ENCODE results near the gene FDXR.
"Not testable (repeated sequence)": the region's sequence is repeated elsewhere in the genome, so short reads cannot be mapped to it uniquely, and the experiment has no call there.

The FDXR gene, protein sequence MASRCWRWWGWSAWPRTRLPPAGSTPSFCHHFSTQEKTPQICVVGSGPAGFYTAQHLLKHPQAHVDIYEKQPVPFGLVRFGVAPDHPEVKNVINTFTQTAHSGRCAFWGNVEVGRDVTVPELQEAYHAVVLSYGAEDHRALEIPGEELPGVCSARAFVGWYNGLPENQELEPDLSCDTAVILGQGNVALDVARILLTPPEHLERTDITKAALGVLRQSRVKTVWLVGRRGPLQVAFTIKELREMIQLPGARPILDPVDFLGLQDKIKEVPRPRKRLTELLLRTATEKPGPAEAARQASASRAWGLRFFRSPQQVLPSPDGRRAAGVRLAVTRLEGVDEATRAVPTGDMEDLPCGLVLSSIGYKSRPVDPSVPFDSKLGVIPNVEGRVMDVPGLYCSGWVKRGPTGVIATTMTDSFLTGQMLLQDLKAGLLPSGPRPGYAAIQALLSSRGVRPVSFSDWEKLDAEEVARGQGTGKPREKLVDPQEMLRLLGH

DNA sequence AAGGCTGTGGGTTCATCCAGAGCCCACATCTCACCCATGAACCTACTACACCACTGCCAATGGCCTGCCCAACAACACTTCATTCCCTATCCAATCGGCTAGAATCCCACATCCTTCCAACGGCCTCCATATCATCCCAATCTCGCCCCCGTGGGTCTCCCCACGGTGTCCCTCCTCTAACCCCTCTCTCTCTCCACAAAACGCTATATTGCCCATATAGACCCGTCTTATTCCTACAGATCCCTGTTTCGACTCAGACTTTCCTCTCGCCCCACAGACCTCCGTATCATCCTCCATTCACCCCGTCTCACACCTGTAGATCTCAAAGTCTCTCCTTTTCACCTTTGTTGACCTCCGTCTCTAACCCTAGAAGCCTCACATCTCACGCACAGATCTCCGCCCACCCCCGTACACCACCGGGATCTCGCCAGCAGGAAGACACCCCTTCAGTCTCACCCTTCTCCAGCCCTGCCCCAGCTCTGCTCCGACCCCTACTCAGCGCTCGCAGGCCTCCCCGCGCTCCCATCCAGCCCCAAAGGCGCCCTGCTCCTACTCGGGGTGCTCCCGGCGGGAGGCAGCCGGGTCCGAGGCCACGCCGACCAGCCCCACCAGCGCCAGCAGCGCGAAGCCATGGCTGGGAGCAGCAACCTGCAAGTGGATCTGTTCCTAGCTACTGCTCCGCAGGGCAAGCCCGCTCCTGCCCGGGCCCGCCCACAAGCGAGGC lies at the start of gene FDXR:
FDXR (minus strand) TSS at position 682 of the 724 bp plus-strand sequence; CDS start at position 632, 50 bp downstream.
- peak; percentile 53 for DNase-seq

DNA sequence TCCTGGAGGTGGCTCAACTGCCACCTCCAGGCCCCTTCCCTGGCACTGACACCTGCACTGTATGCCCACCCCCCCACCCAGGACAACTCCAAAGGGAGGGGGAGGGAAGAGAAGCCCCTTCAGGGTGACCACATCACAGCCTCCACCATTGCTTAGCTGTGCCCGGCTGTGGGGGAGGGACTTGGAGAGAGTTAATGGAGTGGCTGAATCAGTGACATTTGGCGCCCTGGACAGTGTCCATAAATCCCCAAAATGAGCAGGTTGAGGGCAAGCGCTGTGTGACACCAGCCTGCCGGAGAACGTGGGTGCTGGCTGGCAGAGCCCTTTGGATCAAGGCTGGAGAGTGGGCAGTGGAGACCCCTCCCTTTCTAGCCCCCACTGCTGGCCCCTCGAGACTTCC lies 49.4 kb upstream of the FDXR start:
- DNase-seq: no peak

DNA sequence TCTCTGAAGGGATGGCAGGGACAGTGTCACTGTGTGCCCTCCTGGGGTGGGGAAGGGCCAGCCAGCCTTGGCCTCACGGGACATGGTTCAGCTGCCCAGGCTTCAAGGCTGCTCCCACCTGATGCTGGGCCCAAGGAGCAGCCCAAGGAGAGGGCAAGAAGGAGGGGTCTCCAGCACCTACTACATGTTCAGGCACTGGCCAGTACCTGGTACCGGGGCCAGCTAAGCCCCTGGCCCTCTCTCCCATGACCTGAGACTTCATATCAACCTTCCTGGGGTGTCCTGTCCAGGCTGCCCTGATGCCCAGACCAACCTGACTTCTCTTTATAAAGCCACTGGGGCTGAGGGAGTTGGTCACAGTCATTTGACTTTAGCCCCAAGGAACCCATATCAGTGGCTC lies 49.0 kb upstream of the FDXR start:
- DNase-seq: no peak

DNA sequence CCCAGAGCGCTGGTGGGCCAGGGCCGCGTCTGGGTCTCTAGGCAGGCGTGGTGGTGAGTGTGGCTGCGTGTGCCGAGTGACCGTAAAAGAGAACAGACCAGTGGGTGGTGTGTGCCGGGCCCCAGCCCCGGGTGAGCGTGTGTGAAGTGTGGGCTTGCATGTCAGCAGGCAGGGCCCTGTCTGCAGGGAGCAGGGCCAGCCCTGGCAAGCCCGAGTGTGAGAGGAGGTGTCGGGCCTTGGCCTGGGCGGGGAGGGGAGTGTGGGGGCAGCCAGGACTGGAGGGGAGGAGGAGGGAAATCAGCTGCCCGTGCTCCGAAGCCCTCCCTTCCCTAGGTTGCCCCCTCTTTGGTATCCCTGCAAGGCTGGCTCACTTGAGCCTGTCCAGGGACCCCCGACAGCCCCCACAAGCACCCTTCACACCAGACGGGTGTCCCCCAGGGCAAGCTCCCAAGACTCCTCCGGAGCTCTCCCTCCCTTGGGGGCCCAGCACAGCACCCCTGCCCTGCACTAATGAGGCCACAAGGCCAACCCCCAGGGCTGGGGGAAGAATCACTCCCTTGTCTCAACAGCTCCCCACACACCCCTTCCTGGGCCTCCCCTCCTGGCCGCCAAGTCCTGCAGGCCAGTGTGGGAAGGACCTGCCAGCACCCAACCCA lies 48.4 kb upstream of the FDXR start:
- no peak for DNase-seq

DNA sequence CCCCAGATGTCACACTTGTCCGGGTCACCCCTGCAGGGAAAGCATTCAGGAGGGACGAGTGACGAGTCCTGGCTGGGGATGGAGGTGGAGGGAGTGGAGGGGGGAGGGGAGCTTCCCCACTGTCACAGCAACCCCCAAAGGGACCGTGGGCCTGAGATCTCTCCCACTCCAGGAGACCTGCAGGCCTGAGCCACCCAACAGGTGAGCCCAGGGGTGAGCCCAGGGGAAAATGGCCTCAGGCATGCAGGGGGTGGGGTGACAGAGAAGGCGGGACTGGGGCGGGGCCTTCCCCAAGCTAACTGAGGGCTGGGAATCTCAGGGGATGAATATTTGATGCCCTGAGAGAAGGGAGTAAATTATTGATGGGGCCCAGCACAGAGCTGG lies 47.8 kb upstream of the FDXR start:
- no peak for DNase-seq

DNA sequence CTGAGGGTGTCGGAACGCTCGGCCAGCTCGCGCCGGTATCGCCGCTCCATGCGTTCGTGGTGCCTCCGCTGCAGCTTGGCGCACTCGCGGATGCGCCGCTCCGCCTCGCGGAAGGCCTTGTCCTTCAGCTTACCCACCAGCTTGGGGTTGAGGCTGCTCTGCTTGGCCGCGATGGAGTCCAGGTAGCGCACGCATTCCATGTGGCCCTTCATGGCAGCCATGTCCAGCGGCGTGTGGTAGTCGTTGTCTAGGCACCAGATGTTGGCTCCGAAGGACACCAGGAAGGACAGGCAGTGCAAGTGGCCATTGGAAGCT lies 47.5 kb upstream of the FDXR start:
- no peak for DNase-seq

DNA sequence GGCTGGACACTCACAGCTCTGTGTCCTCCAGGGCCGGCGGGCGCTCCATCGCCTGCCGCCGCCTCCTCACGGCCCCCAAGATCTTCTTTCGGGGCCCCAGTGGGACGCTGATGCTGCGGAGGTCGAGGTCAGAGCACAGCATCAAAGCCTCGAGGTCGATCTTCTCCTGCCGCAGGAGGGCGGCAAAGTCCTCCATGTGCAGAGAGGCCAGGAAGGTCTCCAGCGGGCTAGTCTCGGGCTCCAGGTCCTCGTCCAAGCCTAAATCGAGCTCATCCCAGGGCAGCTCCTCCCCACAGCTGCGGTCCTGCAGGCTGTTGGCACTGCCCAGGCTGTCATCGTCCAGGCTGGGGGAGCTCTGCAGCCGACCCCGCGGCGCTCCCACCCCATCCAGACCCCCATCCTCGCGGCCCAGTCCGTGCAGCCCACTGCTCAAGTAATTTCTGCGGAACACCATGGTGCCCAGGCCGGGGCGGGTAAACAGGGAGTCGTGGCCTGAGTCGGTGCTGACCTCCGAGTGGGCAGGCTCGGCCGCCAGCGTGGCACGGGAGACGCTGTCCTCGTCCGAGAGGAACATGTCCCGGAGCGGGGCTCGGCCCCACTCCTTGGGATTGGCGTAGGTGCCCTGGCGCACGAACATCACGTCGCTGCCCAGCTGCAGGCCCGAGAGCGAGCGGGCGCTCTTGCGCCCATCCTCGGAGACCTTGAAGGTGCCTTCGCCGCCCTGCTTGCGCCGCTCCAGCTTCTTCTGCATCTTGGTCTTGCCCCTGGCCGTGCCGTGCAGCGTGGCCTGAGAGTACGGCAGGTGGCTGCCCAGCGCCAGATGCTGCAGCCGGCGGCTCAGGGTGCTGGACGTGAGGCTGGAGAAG lies 46.9 kb upstream of the FDXR start:
- no peak for DNase-seq

DNA sequence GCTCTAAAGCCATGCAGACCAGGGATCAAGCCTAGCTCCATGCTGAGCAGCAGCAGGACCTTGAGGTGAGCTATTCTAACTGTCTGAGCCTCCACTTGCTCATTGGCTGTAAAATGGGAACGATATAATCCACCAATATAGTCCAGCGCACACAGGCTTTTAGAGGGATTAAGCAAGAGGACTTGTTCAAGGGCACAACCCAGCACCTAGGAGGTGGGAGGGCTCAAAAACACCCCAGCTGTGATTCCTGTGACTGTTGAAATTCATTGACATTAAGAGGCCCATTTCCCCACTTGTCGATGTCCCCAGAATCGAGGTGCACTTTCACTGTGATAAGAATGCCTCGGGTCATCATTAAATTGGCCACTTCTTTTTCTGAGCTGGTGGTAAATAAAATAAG lies 46.1 kb upstream of the FDXR start:
- no peak for DNase-seq

DNA sequence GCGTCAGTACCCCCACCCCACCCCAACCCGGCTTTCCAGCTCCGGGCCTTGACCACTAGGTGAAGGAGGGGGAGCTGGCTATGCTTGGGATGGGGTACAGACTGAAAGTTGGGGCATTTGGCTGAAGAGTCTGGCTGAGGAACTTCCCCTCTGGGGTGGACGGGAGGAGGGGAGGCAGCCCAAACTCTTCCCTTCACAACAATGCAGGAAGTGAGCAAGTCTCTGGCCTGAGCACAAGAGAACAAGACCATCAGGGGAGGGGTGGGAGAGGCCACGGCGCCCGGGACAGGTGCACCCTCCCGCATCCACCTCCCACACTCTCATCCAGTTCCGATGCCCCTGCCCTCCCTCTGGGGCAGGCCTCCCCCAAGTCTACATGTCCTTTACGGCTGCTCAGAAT lies 44.6 kb upstream of the FDXR start:
- no peak for DNase-seq

DNA sequence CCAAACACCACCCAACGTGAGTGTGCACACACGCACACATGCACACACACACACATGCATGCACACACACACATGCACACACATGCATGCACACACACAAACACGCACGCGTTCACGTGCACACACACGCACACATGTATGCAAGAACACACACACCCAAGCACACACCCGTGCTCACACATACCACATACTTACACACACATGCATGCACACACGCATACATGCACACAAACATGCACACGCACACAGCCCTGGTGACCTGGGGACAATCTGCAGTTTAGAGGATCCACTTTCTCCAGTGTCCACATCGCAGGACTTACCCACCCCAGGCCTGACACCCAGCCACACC lies 44.0 kb upstream of the FDXR start:
- DNase-seq: no peak

DNA sequence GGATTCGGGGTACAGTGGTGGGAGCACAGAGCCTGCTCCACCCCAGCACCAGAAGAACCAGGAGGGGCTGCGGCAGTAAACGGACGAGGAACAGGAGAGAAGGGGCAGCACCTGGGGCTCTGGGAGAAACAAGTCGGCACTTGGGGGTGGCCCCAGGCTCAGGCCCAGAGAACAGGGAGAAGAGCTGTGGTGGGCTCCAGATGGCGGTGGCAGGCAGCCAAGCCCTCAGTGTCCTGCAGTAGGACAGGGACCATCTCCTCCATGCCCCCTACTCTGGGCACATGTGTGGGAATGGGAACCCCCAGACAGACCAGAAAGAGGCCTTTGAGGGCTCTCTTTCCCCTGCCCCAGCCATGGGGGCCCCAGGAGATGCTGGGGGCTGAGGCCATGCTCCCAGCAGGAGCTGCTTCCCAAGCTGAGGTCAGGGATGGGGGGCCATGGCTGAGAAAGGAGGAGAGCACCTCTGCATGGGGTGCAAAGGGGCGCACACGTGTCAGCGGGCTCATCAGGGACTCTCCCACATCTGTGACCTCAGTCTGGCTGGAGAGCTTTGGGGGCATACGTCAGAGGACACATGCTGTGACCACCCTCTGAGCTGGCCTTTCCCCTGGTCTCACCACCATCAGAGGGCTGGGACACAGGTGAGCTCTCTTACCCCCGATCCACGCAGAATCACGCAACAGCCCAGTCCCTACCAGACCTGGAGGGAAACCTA lies 43.5 kb upstream of the FDXR start:
- no peak for DNase-seq

DNA sequence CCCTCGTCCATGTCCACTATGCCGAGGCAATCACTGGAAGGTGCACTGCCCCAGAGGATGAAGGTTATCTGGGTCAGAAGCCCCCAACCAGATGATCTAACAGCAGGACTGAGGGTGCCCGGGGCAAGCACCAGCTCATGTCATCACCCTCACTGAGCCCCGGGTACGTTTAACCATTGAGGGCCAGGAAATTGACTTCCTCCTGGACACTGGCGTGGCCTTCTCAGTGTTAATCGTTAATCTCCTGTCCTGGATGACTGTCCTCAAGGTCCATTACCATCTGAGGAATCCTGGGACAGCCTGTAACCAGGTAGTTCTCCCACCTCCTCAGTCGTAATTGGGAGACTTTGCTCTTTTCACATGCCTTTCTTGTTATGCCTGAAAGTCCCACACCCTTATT lies 38.6 kb upstream of the FDXR start:
- not testable (repeated sequence) for DNase-seq

DNA sequence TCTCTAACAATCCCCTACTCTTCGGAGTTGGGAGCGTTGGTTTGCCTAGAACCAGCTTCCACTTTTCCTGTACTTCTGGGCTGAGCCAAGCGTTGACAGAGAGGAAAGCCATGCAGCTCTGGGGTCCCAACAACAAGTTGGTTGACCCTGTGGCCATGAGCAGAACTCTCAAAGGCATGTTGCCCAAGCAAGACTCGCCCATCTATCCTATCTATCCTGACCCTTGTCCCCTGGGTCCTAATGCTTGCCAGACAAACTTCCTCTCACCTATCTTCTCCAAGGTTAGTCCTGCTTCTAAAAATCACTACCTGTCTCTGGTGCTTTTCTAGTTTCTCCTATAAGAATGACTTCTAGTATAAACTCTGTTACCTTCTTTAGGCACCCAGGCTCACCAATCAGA lies 36.3 kb upstream of the FDXR start:
- not testable (repeated sequence) for DNase-seq

DNA sequence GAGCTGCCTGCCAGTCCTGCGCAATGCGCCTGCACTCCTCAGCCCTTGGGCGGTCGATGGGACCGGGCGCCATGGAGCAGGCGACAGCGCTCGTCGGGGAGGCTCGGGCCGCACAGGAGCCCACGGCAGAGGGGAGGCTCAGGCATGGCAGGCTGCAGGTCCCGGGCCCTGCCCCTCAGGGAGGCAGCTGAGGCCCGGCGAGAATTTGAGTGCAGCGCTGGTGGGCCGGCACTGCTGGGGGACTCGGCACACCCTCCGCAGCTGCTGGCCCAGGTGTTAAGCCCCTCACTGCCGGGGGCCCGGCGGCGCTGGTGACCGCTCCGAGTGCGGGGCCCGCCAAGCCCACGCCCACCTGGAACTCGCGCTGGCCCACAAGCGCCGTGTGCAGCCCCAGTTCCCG lies 34.2 kb upstream of the FDXR start:
- DNase-seq: no peak

DNA sequence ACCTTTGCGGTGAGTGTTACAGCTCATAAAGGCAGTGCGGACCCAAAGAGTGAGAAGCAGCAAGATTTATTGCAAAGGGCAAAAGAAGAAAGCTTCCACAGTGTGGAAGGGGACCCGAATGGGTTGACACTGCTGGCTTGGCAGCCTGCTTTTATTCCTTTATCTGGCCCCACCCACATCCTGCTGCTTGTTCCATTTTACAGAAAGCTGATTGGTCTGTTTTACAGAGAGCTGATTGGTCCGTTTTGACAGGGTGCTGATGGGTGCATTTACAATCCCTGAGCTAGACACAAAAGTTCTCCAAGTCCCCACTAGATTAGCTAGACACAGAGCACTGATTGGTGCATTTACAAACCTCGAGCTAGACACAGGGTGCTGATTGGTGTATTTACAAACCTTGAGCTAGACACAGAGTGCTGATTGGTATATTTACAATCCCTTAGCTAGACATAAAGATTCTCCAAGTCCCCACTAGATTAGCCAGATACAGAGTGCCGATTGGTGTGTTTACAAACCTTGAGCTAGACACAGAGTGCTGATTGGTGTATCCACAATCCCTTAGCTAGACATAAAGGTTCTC lies 33.5 kb upstream of the FDXR start:
- not testable (repeated sequence) for DNase-seq

DNA sequence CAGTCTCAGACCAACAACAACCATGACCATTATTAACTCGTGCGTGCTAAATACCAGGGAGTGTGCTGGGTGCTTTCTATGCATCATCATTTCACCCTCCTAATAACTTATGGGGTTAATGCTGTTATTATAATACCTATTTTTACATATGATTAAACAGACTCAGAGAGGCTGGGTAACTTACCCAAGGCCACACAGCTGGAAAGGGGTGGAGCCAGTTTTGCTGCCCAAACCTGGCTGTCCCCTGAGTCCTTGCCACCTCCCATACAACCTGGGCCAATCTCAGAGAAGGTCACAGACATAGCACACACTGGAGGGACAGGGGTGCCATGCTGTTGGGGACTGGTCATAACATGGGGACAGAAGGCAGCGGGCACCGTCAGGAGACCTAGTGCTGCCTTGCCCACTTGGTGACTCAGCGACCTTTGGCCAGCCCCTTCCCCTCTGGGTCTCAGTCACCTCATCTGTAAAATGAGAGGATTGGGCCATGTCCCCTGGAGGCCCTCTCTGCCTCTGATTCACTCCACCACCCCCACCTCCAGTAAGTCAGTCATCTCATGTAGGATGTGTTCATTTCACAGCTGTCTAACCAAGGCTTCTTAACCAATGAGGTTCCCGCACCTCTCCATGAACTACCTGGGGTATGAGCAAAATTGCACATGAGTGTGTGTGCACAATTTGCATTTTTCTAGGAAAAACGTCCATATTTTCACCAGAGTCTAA lies 32.1 kb upstream of the FDXR start:
- DNase-seq: no peak

DNA sequence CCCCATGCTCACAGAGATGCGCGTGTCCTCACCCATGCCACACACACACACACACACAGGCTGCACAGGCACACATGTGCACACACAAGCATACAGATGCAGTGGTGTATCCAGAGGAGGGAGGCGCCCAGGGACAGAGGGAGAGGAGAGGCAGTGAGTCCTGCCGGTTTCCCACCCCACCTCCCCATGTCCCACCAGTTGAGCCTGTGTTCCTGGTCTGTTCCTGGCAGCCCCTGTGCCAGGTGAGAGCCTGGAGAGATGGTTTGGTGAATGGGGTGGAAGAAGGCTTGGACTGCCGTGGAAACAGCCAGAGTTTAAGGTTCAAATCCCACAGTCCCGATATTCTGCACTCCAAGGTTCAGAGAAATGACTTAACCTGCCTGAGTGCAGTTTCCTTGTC lies 30.9 kb upstream of the FDXR start:
- DNase-seq: no peak

DNA sequence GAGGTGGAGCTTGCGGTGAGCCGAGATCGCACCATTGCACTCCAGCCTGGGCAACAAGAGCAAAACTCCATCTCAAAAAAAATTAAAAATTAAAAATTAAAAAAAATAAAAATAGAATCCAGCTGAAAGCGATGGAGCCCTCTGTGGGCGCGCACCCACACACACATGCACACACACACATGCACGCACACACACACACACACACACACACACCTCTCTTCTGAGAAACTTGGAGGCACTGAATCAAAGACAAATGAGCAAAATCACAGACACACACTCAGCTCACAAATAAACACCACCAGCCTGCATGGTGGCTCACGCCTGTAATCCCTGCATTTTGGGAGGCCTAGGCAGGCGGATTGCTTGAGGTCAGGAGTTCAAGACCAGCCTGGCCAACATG lies 30.2 kb upstream of the FDXR start:
- no peak for DNase-seq

DNA sequence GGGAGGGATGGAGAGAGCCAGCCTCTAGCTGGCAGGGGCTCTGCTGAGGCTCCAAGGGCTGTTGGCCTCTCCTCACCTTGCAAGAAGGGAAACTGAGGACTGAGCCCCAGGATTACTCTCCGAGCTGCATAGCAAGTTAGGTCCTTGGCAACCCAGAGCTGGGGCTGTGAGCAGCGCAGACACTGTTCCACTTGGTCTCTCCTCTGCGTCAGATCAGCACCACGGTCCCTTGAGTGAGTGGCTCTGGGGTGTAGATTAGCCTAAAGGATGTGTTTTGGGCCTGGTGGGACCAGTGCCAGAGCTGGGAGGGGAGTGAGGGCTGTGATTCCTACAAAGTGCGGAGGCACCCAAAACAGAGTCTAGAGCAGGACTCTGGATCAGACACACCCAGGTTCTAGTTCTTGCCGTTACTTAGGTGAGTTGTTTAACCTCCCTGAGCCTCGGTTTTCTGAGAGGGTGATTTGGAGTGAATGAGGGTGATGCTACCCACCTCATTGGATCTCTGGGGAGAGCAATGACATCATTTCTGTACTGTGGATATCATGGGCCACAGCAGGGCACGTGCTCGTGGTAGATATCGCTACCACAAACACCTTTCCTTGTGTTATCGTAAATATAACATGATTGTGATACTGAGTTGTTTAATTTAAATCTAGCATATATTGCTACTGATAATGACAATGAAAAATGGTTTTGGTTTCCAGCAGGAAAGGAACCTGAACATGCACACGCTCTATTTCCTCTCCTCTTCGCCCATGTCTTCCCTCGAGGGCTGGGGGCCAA lies 28.8 kb upstream of the FDXR start:
- DNase-seq: no peak

DNA sequence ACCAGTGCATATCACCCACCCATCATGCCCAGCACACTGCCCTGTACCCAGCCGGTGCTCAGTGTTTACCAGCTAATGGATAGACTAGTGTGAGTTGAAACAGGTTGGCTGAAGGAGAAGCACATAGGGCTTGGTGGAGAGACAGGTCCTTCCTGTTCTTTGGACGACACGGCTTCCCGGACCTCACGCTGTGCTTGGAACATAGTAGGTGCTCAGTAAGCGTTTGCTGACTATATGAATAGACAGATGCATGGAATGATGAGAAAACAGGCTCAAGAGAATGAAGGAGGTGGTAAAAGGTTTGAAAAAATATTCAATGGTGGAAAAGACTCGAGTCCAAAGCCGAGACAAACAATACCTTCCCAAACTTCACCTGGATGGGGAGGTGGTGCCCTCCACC lies 27.4 kb upstream of the FDXR start:
- no peak for DNase-seq

Data from NCI-H1105 treated with DMSO at 0.1 percent for 48 hours (cell line).